ENCODE measurements around the gene NHEJ1. TPM values are rescaled to one million over a fixed set of nuclear protein-coding genes. Genes with fewer than 3 reads are reported as not detected.

The NHEJ1 gene
- polyA plus RNA-seq, 3 donors, result 12.6 to 20.9 (median 20.3) TPM

GRCh38 chr2:219129589-219129988 lies 31.0 kb downstream of the NHEJ1 start:
- H3K27ac Mint-ChIP-seq, result no peak overlapping the region
- Histone ChIP-seq H3K9ac (ENCODE audit: insufficient read depth, low read length, poor library complexity, severe bottlenecking) (no peak overlapping the region), H3K4me1 (ENCODE audit: control insufficient read depth in 1 of 2, insufficient read depth in 2 of 2, low read length in 2 of 2) (no peaks in the 10 kb centered on the region), H3K27ac (ENCODE audit: low read depth in 1 of 2, low read length in 2 of 2) (no peak overlapping the region), H2AFZ (ENCODE audit: insufficient read depth, low read depth, low read length, poor library complexity, severe bottlenecking) (no peak overlapping the region), H4K20me1 (ENCODE audit: insufficient read depth, low read length) (peaks cover 30% of the 10 kb centered on the region), H3K4me2 (replicated peaks; ENCODE audit: extremely low read depth, low read length, poor library complexity, severe bottlenecking) (no peak overlapping the region), H3K79me2 (ENCODE audit: insufficient read depth, low read length) (no peaks in the 10 kb centered on the region), H3K27me3 (ENCODE audit: control insufficient read depth in 2 of 2, insufficient read depth in 2 of 2, low read length in 2 of 2) (no peaks in the 10 kb centered on the region), H3K4me3 (replicated peaks in 1 of 3; ENCODE audit: low read depth in 2 of 3, low read length in 3 of 3) (no peak overlapping the region), H3K9me3 (replicated peaks in 1 of 2; ENCODE audit: control insufficient read depth in 1 of 2, insufficient read depth in 1 of 2, low read length in 2 of 2) (no peaks in the 10 kb centered on the region), H3K36me3 (replicated peaks in 1 of 2; ENCODE audit: control insufficient read depth in 1 of 2, insufficient read depth in 2 of 2, low read length in 2 of 2) (no peaks in the 10 kb centered on the region)
- intact Hi-C loops (cut with micrococcal nuclease), result no loop called here
- H3K4me3 Mint-ChIP-seq, result no peak overlapping the region
- H3K4me1 Mint-ChIP-seq, result peaks cover 12% of the 10 kb centered on the region
- TF ChIP-seq, protein P1, sequence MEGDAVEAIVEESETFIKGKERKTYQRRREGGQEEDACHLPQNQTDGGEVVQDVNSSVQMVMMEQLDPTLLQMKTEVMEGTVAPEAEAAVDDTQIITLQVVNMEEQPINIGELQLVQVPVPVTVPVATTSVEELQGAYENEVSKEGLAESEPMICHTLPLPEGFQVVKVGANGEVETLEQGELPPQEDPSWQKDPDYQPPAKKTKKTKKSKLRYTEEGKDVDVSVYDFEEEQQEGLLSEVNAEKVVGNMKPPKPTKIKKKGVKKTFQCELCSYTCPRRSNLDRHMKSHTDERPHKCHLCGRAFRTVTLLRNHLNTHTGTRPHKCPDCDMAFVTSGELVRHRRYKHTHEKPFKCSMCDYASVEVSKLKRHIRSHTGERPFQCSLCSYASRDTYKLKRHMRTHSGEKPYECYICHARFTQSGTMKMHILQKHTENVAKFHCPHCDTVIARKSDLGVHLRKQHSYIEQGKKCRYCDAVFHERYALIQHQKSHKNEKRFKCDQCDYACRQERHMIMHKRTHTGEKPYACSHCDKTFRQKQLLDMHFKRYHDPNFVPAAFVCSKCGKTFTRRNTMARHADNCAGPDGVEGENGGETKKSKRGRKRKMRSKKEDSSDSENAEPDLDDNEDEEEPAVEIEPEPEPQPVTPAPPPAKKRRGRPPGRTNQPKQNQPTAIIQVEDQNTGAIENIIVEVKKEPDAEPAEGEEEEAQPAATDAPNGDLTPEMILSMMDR (IDR thresholded peaks at IDR 0.05), result no peak
- no peak for DNase-seq
- peaks cover 18 to 33% of the 10 kb centered on the region in 2 donors for H3K36me3 Mint-ChIP-seq
- peaks cover 0 to 2% (median 0%) of the 10 kb centered on the region in 7 donors for H3K9me3 Mint-ChIP-seq
- 93% methylated on average over 7 of the region's 16 CpGs for WGBS (ENCODE audit: insufficient coverage)
- H3K27me3 Mint-ChIP-seq (ENCODE audit: low read depth in 3 of 3), result peaks cover 1 to 3% (median 2%) of the 10 kb centered on the region in 3 donors

DNA sequence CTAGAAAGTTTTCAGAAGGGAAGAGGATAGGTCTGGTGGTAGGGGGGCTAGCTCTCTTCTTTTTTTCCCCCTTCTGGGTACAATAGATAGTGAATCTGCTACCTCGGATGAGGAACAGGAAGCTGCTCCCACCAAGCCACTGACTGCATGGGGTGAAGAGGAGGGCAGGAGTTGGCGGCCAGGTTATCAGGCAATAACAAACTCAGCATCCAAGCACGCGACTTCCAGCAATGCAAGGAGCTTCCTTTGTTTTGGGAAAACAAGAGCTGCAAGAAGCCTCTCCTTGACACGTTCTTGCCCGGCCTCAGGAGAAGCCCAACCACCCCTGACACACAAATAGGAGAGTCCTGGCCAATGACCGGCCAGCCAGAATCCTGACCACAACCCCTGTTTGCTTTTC lies 32.2 kb downstream of the NHEJ1 start:
- intact Hi-C loops (cut with micrococcal nuclease), result no loop called here
- no peaks in the 10 kb centered on the region for H3K79me2 ChIP-seq (ENCODE audit: insufficient read depth, low read length)
- no peaks in the 10 kb centered on the region for H3K27me3 ChIP-seq (ENCODE audit: control insufficient read depth in 2 of 2, insufficient read depth in 2 of 2, low read length in 2 of 2)
- no peak overlapping the region for H3K27ac ChIP-seq (ENCODE audit: low read depth in 1 of 2, low read length in 2 of 2)
- no peaks in the 10 kb centered on the region for H3K36me3 ChIP-seq (replicated peaks in 1 of 2; ENCODE audit: control insufficient read depth in 1 of 2, insufficient read depth in 2 of 2, low read length in 2 of 2)
- no peak overlapping the region for H3K4me3 ChIP-seq (replicated peaks in 1 of 3; ENCODE audit: low read depth in 2 of 3, low read length in 3 of 3)
- peaks cover 38% of the 10 kb centered on the region for H4K20me1 ChIP-seq (ENCODE audit: insufficient read depth, low read length)
- WGBS (ENCODE audit: insufficient coverage), result 34% methylated on average over 6 of the region's 7 CpGs
- Mint-ChIP-seq H3K36me3 (peaks cover 18 to 33% of the 10 kb centered on the region in 2 donors), H3K9me3 (peaks cover 0 to 2% (median 0%) of the 10 kb centered on the region in 7 donors), H3K4me1 (peaks cover 9% of the 10 kb centered on the region), H3K27me3 (ENCODE audit: low read depth in 3 of 3) (peaks cover 0 to 2% (median 1%) of the 10 kb centered on the region in 3 donors), H3K4me3 (no peak overlapping the region), H3K27ac (no peak overlapping the region)
- DNase-seq, result no peak
- H3K4me1 ChIP-seq (ENCODE audit: control insufficient read depth in 1 of 2, insufficient read depth in 2 of 2, low read length in 2 of 2), result no peaks in the 10 kb centered on the region
- TF ChIP-seq, protein P1 (IDR thresholded peaks at IDR 0.05), result no peak
- no peak overlapping the region for H3K9ac ChIP-seq (ENCODE audit: insufficient read depth, low read length, poor library complexity, severe bottlenecking)
- H3K4me2 ChIP-seq (replicated peaks; ENCODE audit: extremely low read depth, low read length, poor library complexity, severe bottlenecking), result no peak overlapping the region
- no peaks in the 10 kb centered on the region for H3K9me3 ChIP-seq (replicated peaks in 1 of 2; ENCODE audit: control insufficient read depth in 1 of 2, insufficient read depth in 1 of 2, low read length in 2 of 2)
- H2AFZ ChIP-seq (ENCODE audit: insufficient read depth, low read depth, low read length, poor library complexity, severe bottlenecking), result no peak overlapping the region
